B cell (primary cell): ENCODE data around the gene PRKCA. TPM values are rescaled to one million over a fixed set of nuclear protein-coding genes. Genes with fewer than 3 reads are reported as not detected.

Experiments
- ATAC-seq: fragments of 200-7000 bp; cut with Tn5 transposase; one replicate; pipeline ENCODE4 v1.10.0; 2021; ENCODE audit warnings: low read depth, mild to moderate bottlenecking, moderate number of reproducible peaks, moderate library complexity
- CTCF ChIA-PET: fragments of 350-600 bp; sonication (Branson Sonifier 250); formaldehyde crosslinking; loops from one replicate; lab custom pipeline; 2021; ENCODE audit warnings: antibody characterized with exemption, inconsistent platforms; lab: Charles Lee
- POLR2A ChIA-PET: fragments of 350-600 bp; sonication (Branson Sonifier 250); formaldehyde crosslinking; loops from one replicate; lab custom pipeline; 2021; ENCODE audit warnings: antibody characterized with exemption; lab: Charles Lee
- DNase-seq: peaks from one replicate; pipeline ENCODE4 v3.0.0; 2013
- H2AFZ ChIP-seq: 2 replicates; pipeline ENCODE4 v1.6.1; 2012; ENCODE audit warnings: mild to moderate bottlenecking, low read depth, low read length; ENCODE audit not compliant: insufficient read depth, poor library complexity, severe bottlenecking
- H3K27ac ChIP-seq, 2 donors: 1 replicate in 1 of 2; 2 replicates in 1 of 2; pipeline ENCODE4 v1.5.1; 2012 to 2013; ENCODE audit warnings: low read length in 2 of 2, mild to moderate bottlenecking in 2 of 2, moderate library complexity in 1 of 2
- H3K27me3 ChIP-seq, 4 experiments: fragments of 200-600 bp in 1 of 4; sonication (generic) in 1 of 4; replicated peaks in 1 of 4; 1 replicate in 2 of 4; 2 replicates in 2 of 4; pipeline versions ENCODE4 v1.6.1 to v1.7.0; 2013 to 2016; ENCODE audit warnings: low read length in 3 of 4, mild to moderate bottlenecking in 2 of 4, mixed read lengths in 1 of 4, moderate library complexity in 1 of 4; ENCODE audit not compliant: insufficient read depth in 4 of 4, control insufficient read depth in 3 of 4; ENCODE audit errors: control extremely low read depth in 1 of 4
- H3K36me3 ChIP-seq, 2 experiments: replicated peaks in 1 of 2; 1 replicate in 1 of 2; 2 replicates in 1 of 2; pipeline versions ENCODE4 v1.6.1 to v1.7.1; 2013; ENCODE audit warnings: low read length in 1 of 2; ENCODE audit not compliant: insufficient read depth in 2 of 2, control insufficient read depth in 1 of 2; ENCODE audit errors: control extremely low read depth in 1 of 2, extremely low read depth in 1 of 2
- H3K4me1 ChIP-seq, 2 donors: fragments of 200-600 bp in 1 of 2; sonication (generic) in 1 of 2; 1 replicate in 1 of 2; 2 replicates in 1 of 2; pipeline versions ENCODE4 v1.5.1 to v1.6.1; 2013 to 2017; ENCODE audit warnings: low read length in 2 of 2; ENCODE audit not compliant: control insufficient read depth in 2 of 2, insufficient read depth in 2 of 2
- H3K4me2 ChIP-seq: replicated peaks from 2 replicates; pipeline ENCODE3; 2012; ENCODE audit warnings: mild to moderate bottlenecking, low read depth, low read length; ENCODE audit not compliant: poor library complexity, severe bottlenecking
- H3K4me3 ChIP-seq, 5 experiments: fragments of 200-600 bp in 1 of 5; sonication (generic) in 1 of 5; 1 replicate in 3 of 5; 2 replicates in 2 of 5; pipeline versions ENCODE4 v1.5.1 to v1.7.0; 2011 to 2016; ENCODE audit warnings: low read length in 4 of 5, mild to moderate bottlenecking in 4 of 5, low read depth in 2 of 5, control low read depth in 1 of 5, moderate library complexity in 1 of 5; ENCODE audit not compliant: insufficient read depth in 1 of 5; ENCODE audit errors: control extremely low read depth in 1 of 5, extremely low read depth in 1 of 5
- H3K79me2 ChIP-seq: fragments of 200-600 bp; sonication (generic); one replicate; pipeline ENCODE4 v1.6.0; 2016; ENCODE audit warnings: low read length; ENCODE audit not compliant: control insufficient read depth, insufficient read depth
- H3K9ac ChIP-seq: fragments of 200-600 bp; sonication (generic); 2 replicates; pipeline ENCODE4 v1.6.1; 2017; ENCODE audit warnings: mild to moderate bottlenecking, low read length, moderate library complexity
- H3K9me3 ChIP-seq, 3 donors: one replicate each; pipeline versions ENCODE4 v1.6.1 to v1.7.1; 2013; ENCODE audit warnings: low read length in 2 of 3; ENCODE audit not compliant: control insufficient read depth in 2 of 3, insufficient read depth in 1 of 3; ENCODE audit errors: control extremely low read depth in 1 of 3
- H4K20me1 ChIP-seq: 2 replicates; pipeline ENCODE4 v1.6.0; 2012; ENCODE audit warnings: mild to moderate bottlenecking, low read length; ENCODE audit not compliant: insufficient read depth, control insufficient read depth, poor library complexity, severe bottlenecking
- H3K27ac Mint-ChIP-seq: one replicate; pipeline ENCODE4 v1.8.0; 2021; ENCODE audit warnings: mixed read lengths
- H3K27me3 Mint-ChIP-seq: one replicate; pipeline ENCODE4 v1.8.0; 2021; ENCODE audit warnings: mixed read lengths
- H3K4me1 Mint-ChIP-seq: one replicate; pipeline ENCODE4 v1.8.0; 2021; ENCODE audit warnings: mixed read lengths
- H3K4me3 Mint-ChIP-seq: one replicate; pipeline ENCODE4 v1.8.0; 2021; ENCODE audit warnings: mixed read lengths
- H3K9me3 Mint-ChIP-seq: one replicate; pipeline ENCODE4 v1.8.0; 2022; ENCODE audit warnings: mixed read lengths; ENCODE audit not compliant: insufficient read depth
- EZH2 ChIP-seq: IDR thresholded peaks from 2 replicates; pipeline ENCODE4 v1.6.1; 2012; ENCODE audit warnings: borderline replicate concordance, low read depth, mild to moderate bottlenecking, moderate library complexity, low read length; ENCODE audit not compliant: insufficient read depth, poor library complexity, severe bottlenecking
- WGBS: methylation state at CpG from one replicate; pipeline ENCODE4 v1.1.5; 2013; ENCODE audit warnings: missing lambda C conversion rate; ENCODE audit not compliant: insufficient coverage; 5-methylcytosine and 5-hydroxymethylcytosine counted together
- intact Hi-C: fragments of 100-400 bp; cut with micrococcal nuclease; formaldehyde crosslinking; loops from one replicate; pipeline ENCODE4 v1.10.0; 2022
- polyA plus RNA-seq: library from polyadenylated mRNA; depleted of rRNA; stranded (reverse); fragments of >200 nt; gene quantifications from 2 replicates; pipeline ENCODE4 v1.2.3, GENCODE V29; 2012
- total RNA-seq, 2 donors: library from RNA; stranded (reverse); fragments of 120-200 nt in 1 of 2; gene quantifications; 1 replicate in 1 of 2; 2 replicates in 1 of 2; pipeline versions ENCODE4 v1.2.3 to v1.2.4, GENCODE V29; 2013 to 2022
- TF ChIP-seq, protein P1 (sequence below): fragments of 200-600 bp; IDR thresholded peaks from one replicate; pipeline ENCODE4 v1.8.0; 2022; ENCODE audit warnings: antibody characterized with exemption, mild to moderate bottlenecking

Gene PRKCA
- total and polyA plus RNA-seq, 2 donors (not counting 1 experiment from before 2014, with no cell fraction given), result 0.33 to 7.7 TPM

DNA sequence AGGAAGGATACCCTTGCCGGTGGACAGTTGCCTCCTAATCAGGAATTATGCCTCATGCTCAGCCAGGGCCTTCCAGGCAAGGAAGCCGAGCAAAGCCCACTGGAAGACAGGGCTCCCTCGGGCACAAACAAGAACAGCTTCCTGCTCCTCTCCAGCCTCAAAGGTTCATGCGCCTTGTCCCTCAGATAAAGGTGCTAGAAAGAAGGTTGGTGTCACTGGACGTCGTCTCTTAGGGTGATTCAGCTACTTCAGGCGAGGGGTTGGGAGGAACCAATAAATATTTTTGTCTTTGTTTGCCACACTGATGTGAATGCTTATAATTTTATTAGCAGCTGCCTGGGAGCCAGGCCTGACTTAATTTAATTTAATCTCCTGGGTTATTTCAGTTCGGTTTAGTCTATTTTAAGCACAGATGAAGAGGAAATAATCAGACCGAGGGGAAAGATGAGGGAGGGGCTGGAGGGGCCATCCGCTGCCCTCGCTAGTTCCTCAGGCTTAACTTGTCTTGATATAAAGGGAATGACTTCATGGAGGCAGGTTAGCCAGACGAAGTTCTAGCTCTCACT is 360.7 kb downstream of the PRKCA start:
- TF ChIP-seq, protein P1, sequence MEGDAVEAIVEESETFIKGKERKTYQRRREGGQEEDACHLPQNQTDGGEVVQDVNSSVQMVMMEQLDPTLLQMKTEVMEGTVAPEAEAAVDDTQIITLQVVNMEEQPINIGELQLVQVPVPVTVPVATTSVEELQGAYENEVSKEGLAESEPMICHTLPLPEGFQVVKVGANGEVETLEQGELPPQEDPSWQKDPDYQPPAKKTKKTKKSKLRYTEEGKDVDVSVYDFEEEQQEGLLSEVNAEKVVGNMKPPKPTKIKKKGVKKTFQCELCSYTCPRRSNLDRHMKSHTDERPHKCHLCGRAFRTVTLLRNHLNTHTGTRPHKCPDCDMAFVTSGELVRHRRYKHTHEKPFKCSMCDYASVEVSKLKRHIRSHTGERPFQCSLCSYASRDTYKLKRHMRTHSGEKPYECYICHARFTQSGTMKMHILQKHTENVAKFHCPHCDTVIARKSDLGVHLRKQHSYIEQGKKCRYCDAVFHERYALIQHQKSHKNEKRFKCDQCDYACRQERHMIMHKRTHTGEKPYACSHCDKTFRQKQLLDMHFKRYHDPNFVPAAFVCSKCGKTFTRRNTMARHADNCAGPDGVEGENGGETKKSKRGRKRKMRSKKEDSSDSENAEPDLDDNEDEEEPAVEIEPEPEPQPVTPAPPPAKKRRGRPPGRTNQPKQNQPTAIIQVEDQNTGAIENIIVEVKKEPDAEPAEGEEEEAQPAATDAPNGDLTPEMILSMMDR, result no peak
- TF ChIP-seq EZH2, result no peak
- Mint-ChIP-seq H3K27me3 (peaks cover 5% of the 10 kb centered on the region), H3K27ac (no peak overlapping the region), H3K4me1 (no peaks in the 10 kb centered on the region), H3K9me3 (no peaks in the 10 kb centered on the region), H3K4me3 (no peak overlapping the region)
- CTCF ChIA-PET, result no interaction called here
- H3K27ac ChIP-seq, result no peak overlapping the region
- no peaks in the 10 kb centered on the region for H3K79me2 ChIP-seq
- no peaks in the 10 kb centered on the region for H3K9me3 ChIP-seq
- intact Hi-C loops, result no loop called here
- no peak overlapping the region for H3K4me3 ChIP-seq
- DNase-seq (no peak), ATAC-seq (no peak)
- no peak overlapping the region for H2AFZ ChIP-seq
- POLR2A ChIA-PET, result no interaction called here
- H3K9ac ChIP-seq, result no peak overlapping the region
- no peaks in the 10 kb centered on the region for H4K20me1 ChIP-seq
- 41% methylated on average over 6 of the region's 12 CpGs for WGBS
- H3K27me3 ChIP-seq, result no peaks in the 10 kb centered on the region
- H3K4me1 ChIP-seq, result no peaks in the 10 kb centered on the region
- H3K36me3 ChIP-seq, result no peaks in the 10 kb centered on the region
- H3K4me2 ChIP-seq, result no peak overlapping the region

DNA sequence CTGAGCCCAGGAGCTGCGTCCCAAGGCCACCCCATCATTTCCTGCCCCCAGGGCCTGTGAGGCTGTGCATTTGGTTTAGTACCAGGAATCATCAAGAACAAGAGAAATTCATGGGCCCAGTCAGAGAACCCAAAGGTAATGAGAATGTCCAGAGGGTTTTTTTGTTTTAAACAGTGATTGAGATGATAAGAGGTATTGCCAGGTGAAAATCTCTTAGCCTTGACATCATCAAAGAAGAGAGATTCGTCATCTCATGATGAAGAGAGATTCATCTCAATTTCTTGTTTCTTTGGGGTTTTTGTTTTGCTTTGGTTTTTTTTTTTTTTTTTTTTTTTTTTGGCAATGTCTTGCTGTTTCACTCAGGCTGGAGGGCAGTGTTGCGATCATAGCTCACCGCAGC is 361.9 kb downstream of the PRKCA start:
- ChIA-PET CTCF (interaction anchor here (0.7 kb wide), 1 partner anchor 27 kb away, joined by 3 read pairs; no protein-coding TSS in a partner anchor), POLR2A (no interaction called here)
- Histone ChIP-seq H3K4me3 (no peak overlapping the region), H3K27ac (no peak overlapping the region), H3K36me3 (no peaks in the 10 kb centered on the region), H3K79me2 (no peaks in the 10 kb centered on the region), H3K9ac (no peak overlapping the region), H3K4me1 (no peaks in the 10 kb centered on the region), H2AFZ (no peak overlapping the region), H4K20me1 (no peaks in the 10 kb centered on the region), H3K9me3 (no peaks in the 10 kb centered on the region), H3K27me3 (no peaks in the 10 kb centered on the region), H3K4me2 (no peak overlapping the region)
- DNase-seq, result no peak
- intact Hi-C loops, result no loop called here
- no CpG with 5 or more reads among the region's 4 CpGs for WGBS
- no peaks in the 10 kb centered on the region for H3K9me3 Mint-ChIP-seq
- no peak overlapping the region for H3K4me3 Mint-ChIP-seq
- peaks cover 10% of the 10 kb centered on the region for H3K27me3 Mint-ChIP-seq
- H3K27ac Mint-ChIP-seq, result no peak overlapping the region
- no peaks in the 10 kb centered on the region for H3K4me1 Mint-ChIP-seq
- no peak for ATAC-seq
- TF ChIP-seq EZH2, result no peak
- TF ChIP-seq, protein P1, result no peak
